Adrenal gland (tissue), 12 donors: ENCODE results near the gene CAPN15. TPM values are rescaled to one million over a fixed set of nuclear protein-coding genes. Genes with fewer than 3 reads are reported as not detected.

ENCODE experiments used
- DNase-seq, 7 donors: peaks; one replicate each; pipeline ENCODE4 v3.0.0-alpha.2; 2019 to 2020
- H3K27ac ChIP-seq, 5 donors: fragments of 200-600 bp; sonication (generic) in 4 of 5; 1 replicate in 3 of 5; 2 replicates in 2 of 5; pipeline versions ENCODE4 v1.5.1 to v1.8.0; 2016 to 2020; ENCODE audit warnings: mild to moderate bottlenecking in 1 of 5
- H3K27me3 ChIP-seq: fragments of 200-600 bp; 2 replicates; pipeline ENCODE4 v1.8.0; 2021
- H3K36me3 ChIP-seq, 2 donors: fragments of 200-600 bp; replicated peaks in 1 of 2; 1 replicate in 1 of 2; 2 replicates in 1 of 2; pipeline versions ENCODE4 v1.5.1 to v1.8.0; 2018 to 2022
- H3K4me1 ChIP-seq, 2 donors: fragments of 200-600 bp; replicated peaks in 1 of 2; 1 replicate in 1 of 2; 2 replicates in 1 of 2; pipeline versions ENCODE4 v1.5.1 to v1.8.0; 2018 to 2021
- H3K4me3 ChIP-seq, 4 donors: fragments of 200-600 bp; sonication (generic) in 3 of 4; one replicate each; pipeline ENCODE4 v1.5.1; 2016 to 2018
- H3K9me3 ChIP-seq, 3 donors: fragments of 200-600 bp; sonication (generic) in 1 of 3; replicated peaks in 1 of 3; 1 replicate in 2 of 3; 2 replicates in 1 of 3; pipeline versions ENCODE4 v1.5.1 to v1.8.0; 2016 to 2021
- POLR2A ChIP-seq, 2 donors: fragments of 450-650 bp; IDR thresholded peaks; one replicate each; pipeline ENCODE4 v1.6.1; 2017; ENCODE audit warnings: antibody characterized with exemption in 2 of 2, mild to moderate bottlenecking in 2 of 2, moderate library complexity in 1 of 2
- WGBS, 4 donors: extraction: QIAGEN DNeasy Blood & Tissue Kit in 2 of 4; methylation state at CpG; one replicate each; pipeline versions ENCODE4 v1.1.5 to v1.1.7; 2013 to 2017; 5-methylcytosine and 5-hydroxymethylcytosine counted together
- intact Hi-C, 2 donors: fragments of 100-400 bp; cut with DNase I; formaldehyde crosslinking; loops; one replicate each; pipeline versions ENCODE4 v1.14.1 to v1.15.0; 2022 to 2023
- polyA plus RNA-seq, 3 donors: library from polyadenylated mRNA; stranded (reverse); fragments of 200-250 nt in 2 of 3; fragments of 350-450 nt in 1 of 3; fragmentation: Illumina TruSeq in 1 of 3; extraction: RNeasy Lipid Tissue Mini Kit (QIAGEN cat#74804) in 1 of 3; gene quantifications; one replicate each; pipeline ENCODE4 v1.2.3, GENCODE V29; 2013 to 2014
- total RNA-seq, 9 donors: library from RNA; depleted of rRNA in 4 of 9; stranded (reverse); fragments of >200 nt in 4 of 9; fragments of 120-200 nt in 1 of 9; fragmentation: NEBNext Ultra II Directional in 1 of 9; extraction: Animal tissue kit (Norgen Biotek cat#: 25700) in 1 of 9; gene quantifications; one replicate each; pipeline versions ENCODE4 v1.1.0 to v1.2.4, GENCODE V29; 2013 to 2023
- TF ChIP-seq, protein P1 (sequence below), 6 experiments: fragments of 450-650 bp in 4 of 6; fragments of 200-600 bp in 2 of 6; sonication (generic) in 1 of 6; IDR thresholded peaks; 1 replicate in 5 of 6; 2 replicates in 1 of 6; pipeline versions ENCODE4 v1.5.1 to v1.8.0; 2016 to 2021; ENCODE audit warnings: antibody characterized with exemption in 6 of 6, mild to moderate bottlenecking in 2 of 6, moderate library complexity in 1 of 6
- donor health status: healthy with polysubstance abuse.
- donor health status: Bipolar disorder and iron deficiency.
- donor health status: DM: yes; HTN: yes; CAD: no.
- donor health status: DM: no; HTN: no; CAD: no.
- donor health status: DM: no; HTN: no; CAD: no.
- donor health status: DM: yes; HTN: yes; CAD: no.

The CAPN15 gene
- total and polyA plus RNA-seq, 12 donors, result 2.3 to 91.8 (median 43.0) TPM

DNA sequence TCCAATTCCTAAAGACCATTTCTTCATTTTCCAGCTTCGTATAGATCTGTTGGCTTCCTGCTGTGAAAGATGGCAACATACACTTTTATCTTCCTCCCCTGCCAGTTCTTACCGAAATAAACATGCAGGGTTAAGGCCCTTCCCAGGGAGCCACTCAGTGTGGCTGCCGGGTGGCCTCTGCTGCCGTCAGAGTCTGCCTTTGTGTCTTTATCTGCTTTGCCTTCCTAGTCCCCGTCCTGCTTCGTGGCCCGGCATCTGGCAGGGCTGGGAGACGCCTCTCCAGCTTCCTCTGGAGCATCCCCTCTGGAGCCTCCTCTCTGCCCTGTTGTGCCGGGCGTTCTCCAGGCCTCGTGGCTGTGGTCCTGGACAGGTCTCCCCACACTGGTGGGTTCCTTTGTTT, 30.3 kb upstream of the CAPN15 start:
- H3K36me3 ChIP-seq, result peaks cover 0 to 6% of the 10 kb centered on the region in 2 donors
- H3K27ac ChIP-seq, result no peak overlapping the region
- DNase-seq, result no peak
- TF ChIP-seq, protein P1, sequence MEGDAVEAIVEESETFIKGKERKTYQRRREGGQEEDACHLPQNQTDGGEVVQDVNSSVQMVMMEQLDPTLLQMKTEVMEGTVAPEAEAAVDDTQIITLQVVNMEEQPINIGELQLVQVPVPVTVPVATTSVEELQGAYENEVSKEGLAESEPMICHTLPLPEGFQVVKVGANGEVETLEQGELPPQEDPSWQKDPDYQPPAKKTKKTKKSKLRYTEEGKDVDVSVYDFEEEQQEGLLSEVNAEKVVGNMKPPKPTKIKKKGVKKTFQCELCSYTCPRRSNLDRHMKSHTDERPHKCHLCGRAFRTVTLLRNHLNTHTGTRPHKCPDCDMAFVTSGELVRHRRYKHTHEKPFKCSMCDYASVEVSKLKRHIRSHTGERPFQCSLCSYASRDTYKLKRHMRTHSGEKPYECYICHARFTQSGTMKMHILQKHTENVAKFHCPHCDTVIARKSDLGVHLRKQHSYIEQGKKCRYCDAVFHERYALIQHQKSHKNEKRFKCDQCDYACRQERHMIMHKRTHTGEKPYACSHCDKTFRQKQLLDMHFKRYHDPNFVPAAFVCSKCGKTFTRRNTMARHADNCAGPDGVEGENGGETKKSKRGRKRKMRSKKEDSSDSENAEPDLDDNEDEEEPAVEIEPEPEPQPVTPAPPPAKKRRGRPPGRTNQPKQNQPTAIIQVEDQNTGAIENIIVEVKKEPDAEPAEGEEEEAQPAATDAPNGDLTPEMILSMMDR (IDR thresholded peaks at IDR 0.05), result no peak
- no peak for TF ChIP-seq POLR2A (IDR thresholded peaks at IDR 0.05)
- H3K4me1 ChIP-seq, result peaks cover 0 to under 1% of the 10 kb centered on the region in 2 donors
- no peaks in the 10 kb centered on the region for H3K27me3 ChIP-seq
- no peaks in the 10 kb centered on the region for H3K9me3 ChIP-seq
- WGBS, 4 donors, result 84 to 87% (median 84%) methylated on average over 11 of the region's 11 CpGs
- no peak overlapping the region for H3K4me3 ChIP-seq
- intact Hi-C loops, result loop anchor here in 1 of 2 donors (10.0 kb wide), 1 partner anchor 192 kb away; no protein-coding TSS in a partner anchor

DNA sequence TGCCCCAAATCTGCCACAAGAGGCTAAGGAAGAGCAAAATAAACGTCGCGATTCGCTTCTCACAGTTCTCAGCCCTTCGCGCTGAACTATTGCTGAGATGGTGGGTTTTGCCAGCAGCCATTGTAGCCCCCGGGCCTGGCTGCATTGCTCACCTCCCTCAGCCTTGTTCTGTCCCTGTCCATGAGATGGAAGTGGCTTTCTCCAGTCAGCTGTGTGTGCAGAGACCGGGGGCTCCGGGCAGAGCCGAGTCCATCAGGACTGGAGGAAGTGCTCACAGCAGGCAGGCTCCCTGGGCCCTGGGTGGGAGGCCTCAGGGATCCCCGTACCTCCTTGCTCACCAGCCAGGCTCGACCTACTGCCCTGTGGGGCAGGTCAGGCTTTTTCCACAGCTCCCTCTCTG, 27.6 kb upstream of the CAPN15 start:
- Histone ChIP-seq H3K4me3 (no peak overlapping the region), H3K27ac (no peak overlapping the region), H3K4me1 (peaks cover 0 to 7% of the 10 kb centered on the region in 2 donors), H3K9me3 (no peaks in the 10 kb centered on the region), H3K36me3 (peaks cover 0 to 6% of the 10 kb centered on the region in 2 donors), H3K27me3 (no peaks in the 10 kb centered on the region)
- TF ChIP-seq, protein P1 (IDR thresholded peaks at IDR 0.05), result no peak
- TF ChIP-seq POLR2A (IDR thresholded peaks at IDR 0.05), result no peak
- intact Hi-C loops, result loop anchor here in 1 of 2 donors (10.0 kb wide), 1 partner anchor 195 kb away; no protein-coding TSS in a partner anchor
- no peak for DNase-seq
- WGBS, 4 donors, result 89 to 96% (median 93%) methylated on average over 8 to 12 of the region's 12 CpGs

DNA sequence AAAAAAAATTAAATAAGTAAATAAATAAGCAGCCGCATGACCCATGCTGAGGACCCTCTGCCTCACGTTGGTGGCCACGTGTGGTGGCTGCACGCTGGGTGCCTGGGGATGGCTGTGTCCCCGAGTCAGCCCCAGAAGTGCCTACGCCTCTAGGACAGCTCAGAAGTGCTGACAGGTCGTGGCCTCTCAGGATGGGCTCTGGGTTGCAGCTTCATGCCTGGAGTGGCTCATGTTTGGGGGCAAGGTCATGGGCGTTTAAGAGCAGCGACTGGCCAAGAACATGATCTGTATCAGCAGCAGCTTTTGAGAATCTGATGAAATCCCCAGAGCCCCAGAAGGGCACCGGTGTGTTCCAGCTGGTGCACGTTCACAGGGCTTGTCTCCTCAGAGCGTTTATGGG, 26.8 kb upstream of the CAPN15 start:
- no peaks in the 10 kb centered on the region for H3K27me3 ChIP-seq
- no peaks in the 10 kb centered on the region for H3K9me3 ChIP-seq
- peaks cover 0 to 7% of the 10 kb centered on the region in 2 donors for H3K4me1 ChIP-seq
- peaks cover 0 to 10% of the 10 kb centered on the region in 2 donors for H3K36me3 ChIP-seq
- intact Hi-C loops, result no loop called here
- H3K4me3 ChIP-seq, result no peak overlapping the region
- no peak overlapping the region for H3K27ac ChIP-seq
- TF ChIP-seq, protein P1 (IDR thresholded peaks at IDR 0.05), result no peak
- no peak for TF ChIP-seq POLR2A (IDR thresholded peaks at IDR 0.05)
- DNase-seq, result peak in 5 of 7 donors; percentile 39 to 73 (median 59)
- 49 to 69% (median 61%) methylated on average over 12 of the region's 12 CpGs for WGBS, 4 donors

DNA sequence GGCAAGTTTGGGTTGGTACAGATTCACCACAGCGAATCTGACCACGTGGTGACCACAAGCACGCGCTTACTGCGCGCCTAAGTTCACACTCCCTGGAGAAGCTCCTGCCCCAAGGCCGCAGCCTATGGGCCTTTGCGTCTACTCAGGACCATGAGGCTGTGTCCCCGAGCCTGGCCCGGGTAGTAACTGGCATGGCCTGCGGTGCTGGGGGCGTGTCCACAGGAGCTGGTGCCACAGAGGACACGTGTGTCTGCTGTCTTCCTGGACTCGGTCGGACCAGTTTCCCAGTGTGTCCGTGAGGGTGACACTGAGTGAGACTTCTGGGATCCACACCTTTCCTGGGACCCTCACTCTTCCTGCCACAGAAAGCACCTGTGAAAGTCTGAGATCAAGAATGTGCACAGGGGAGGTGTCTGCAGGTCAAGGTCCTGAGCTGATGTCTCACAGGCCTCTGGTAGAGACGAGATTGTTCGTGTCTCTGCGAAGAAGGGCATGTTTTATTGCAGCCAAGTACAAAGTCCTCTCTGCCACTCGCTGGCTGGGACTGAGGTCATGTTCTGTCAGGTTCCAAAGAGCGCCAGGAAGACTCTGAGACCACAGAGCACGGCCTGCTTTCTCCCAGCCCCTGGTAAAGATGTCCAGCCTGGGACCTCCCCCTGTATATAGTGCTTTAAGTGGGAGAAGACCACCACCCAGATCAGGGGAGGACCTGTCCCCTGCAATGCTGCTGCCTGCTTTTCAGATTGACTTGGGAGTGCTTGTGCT, 25.2 kb upstream of the CAPN15 start:
- Histone ChIP-seq H3K9me3 (no peaks in the 10 kb centered on the region), H3K4me3 (no peak overlapping the region), H3K27me3 (no peaks in the 10 kb centered on the region), H3K36me3 (peaks cover 0 to 12% of the 10 kb centered on the region in 2 donors), H3K27ac (peak overlapping the region in 1 of 5 donors; percentile 10), H3K4me1 (peaks cover 0 to 7% of the 10 kb centered on the region in 2 donors)
- 77 to 92% (median 81%) methylated on average over 12 to 22 of the region's 22 CpGs for WGBS, 4 donors
- TF ChIP-seq POLR2A (IDR thresholded peaks at IDR 0.05), result no peak
- TF ChIP-seq, protein P1 (IDR thresholded peaks at IDR 0.05), result no peak
- peak in 4 of 7 donors; percentile 36 to 58 (median 48) for DNase-seq
- intact Hi-C loops, result no loop called here
